ENCODE data around the gene NELL1. TPM values are rescaled to one million over a fixed set of nuclear protein-coding genes. Genes with fewer than 3 reads are reported as not detected.

The NELL1 gene
- total RNA-seq, 2 experiments from 2014 or later, result not detected

DNA sequence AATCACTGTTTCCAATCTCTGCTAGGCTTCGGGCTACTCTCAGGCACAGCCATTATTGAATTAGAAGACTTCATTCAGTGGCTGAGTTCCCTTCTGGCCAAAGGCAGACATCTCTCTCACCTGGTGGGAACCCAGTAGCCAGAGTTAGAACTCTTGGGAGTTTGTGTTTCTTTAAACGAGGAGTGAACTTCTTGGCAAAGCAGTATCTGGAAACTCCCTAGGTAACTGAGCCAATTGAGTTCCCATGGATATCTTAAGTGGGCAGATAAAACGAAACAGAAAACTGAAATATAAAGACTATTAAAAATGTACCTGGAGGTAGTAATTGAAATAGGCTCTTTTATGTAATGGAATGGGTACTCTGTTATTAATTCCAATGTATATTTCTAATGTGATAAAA, 125.6 kb downstream of the NELL1 start:
- no peak for DNase-seq
- no peak overlapping the region for H3K27ac ChIP-seq (ENCODE audit: low read depth in 1 of 2, low read length in 2 of 2)
- ChIA-PET CTCF (no interaction called here), POLR2A (no interaction called here)
- ATAC-seq (ENCODE audit: poor library complexity), result no peak
- no peaks in the 10 kb centered on the region for H3K4me1 Mint-ChIP-seq (ENCODE audit: low read depth)
- peaks cover 0 to 14% of the 10 kb centered on the region in 2 experiments for H3K9me3 ChIP-seq (ENCODE audit: control insufficient read depth in 1 of 2, insufficient read depth in 1 of 2, low read length in 2 of 2)
- H3K9me3 Mint-ChIP-seq, result peaks cover 7% of the 10 kb centered on the region
- intact Hi-C loops (cut with DNase I, micrococcal nuclease), result no loop called here
- H3K4me1 ChIP-seq (ENCODE audit: insufficient read depth, low read length), result no peaks in the 10 kb centered on the region
- no peak overlapping the region for H3K4me3 Mint-ChIP-seq
- no peaks in the 10 kb centered on the region for H3K36me3 Mint-ChIP-seq (ENCODE audit: low read depth)
- H3K36me3 ChIP-seq (ENCODE audit: insufficient read depth, low read length), result no peaks in the 10 kb centered on the region
- H3K4me3 ChIP-seq (ENCODE audit: low read length), result no peak overlapping the region
- H3K27me3 Mint-ChIP-seq, result no peaks in the 10 kb centered on the region
- H3K27ac Mint-ChIP-seq, result no peak overlapping the region
- TF ChIP-seq CTCF (IDR thresholded peaks at IDR 0.05), result no peak
- no peaks in the 10 kb centered on the region for H3K27me3 ChIP-seq (ENCODE audit: control insufficient read depth in 1 of 2, insufficient read depth in 2 of 2, low read length in 2 of 2)

GRCh38 chr11:20808328-20808727, 138.9 kb downstream of the NELL1 start:
- no peak overlapping the region for H3K4me3 Mint-ChIP-seq
- H3K27me3 Mint-ChIP-seq, result no peaks in the 10 kb centered on the region
- TF ChIP-seq CTCF (IDR thresholded peaks at IDR 0.05), result no peak
- ChIA-PET CTCF (no interaction called here), POLR2A (no interaction called here)
- Histone ChIP-seq H3K4me3 (ENCODE audit: low read length) (no peak overlapping the region), H3K27me3 (ENCODE audit: control insufficient read depth in 1 of 2, insufficient read depth in 2 of 2, low read length in 2 of 2) (no peaks in the 10 kb centered on the region), H3K4me1 (ENCODE audit: insufficient read depth, low read length) (no peaks in the 10 kb centered on the region), H3K9me3 (ENCODE audit: control insufficient read depth in 1 of 2, insufficient read depth in 1 of 2, low read length in 2 of 2) (peaks cover 5 to 21% of the 10 kb centered on the region in 2 experiments), H3K27ac (ENCODE audit: low read depth in 1 of 2, low read length in 2 of 2) (no peak overlapping the region), H3K36me3 (ENCODE audit: insufficient read depth, low read length) (no peaks in the 10 kb centered on the region)
- H3K4me1 Mint-ChIP-seq (ENCODE audit: low read depth), result no peaks in the 10 kb centered on the region
- H3K9me3 Mint-ChIP-seq, result peaks cover 23% of the 10 kb centered on the region
- intact Hi-C loops (cut with DNase I, micrococcal nuclease), result no loop called here
- ATAC-seq (ENCODE audit: poor library complexity) (no peak), DNase-seq (no peak)
- H3K36me3 Mint-ChIP-seq (ENCODE audit: low read depth), result no peaks in the 10 kb centered on the region
- no peak overlapping the region for H3K27ac Mint-ChIP-seq

- H3K9me3 ChIP-seq (ENCODE audit: control insufficient read depth in 1 of 2, insufficient read depth in 1 of 2, low read length in 2 of 2), result no peaks in the 10 kb centered on the region
- H3K27ac Mint-ChIP-seq, result no peak overlapping the region
- TF ChIP-seq CTCF (IDR thresholded peaks at IDR 0.05), result no peak
- no peaks in the 10 kb centered on the region for H3K4me1 ChIP-seq (ENCODE audit: insufficient read depth, low read length)
- no peak for ATAC-seq (ENCODE audit: poor library complexity)
- H3K27ac ChIP-seq (ENCODE audit: low read depth in 1 of 2, low read length in 2 of 2), result no peak overlapping the region
- no peak overlapping the region for H3K4me3 ChIP-seq (ENCODE audit: low read length)
- H3K4me3 Mint-ChIP-seq, result no peak overlapping the region
- H3K9me3 Mint-ChIP-seq, result peaks cover 11% of the 10 kb centered on the region
- intact Hi-C loops (cut with DNase I, micrococcal nuclease), result no loop called here
- ChIA-PET CTCF (no interaction called here), POLR2A (no interaction called here)
- peaks cover 0 to 2% of the 10 kb centered on the region in 2 experiments for H3K27me3 ChIP-seq (ENCODE audit: control insufficient read depth in 1 of 2, insufficient read depth in 2 of 2, low read length in 2 of 2)
- no peak for DNase-seq
- no peaks in the 10 kb centered on the region for H3K4me1 Mint-ChIP-seq (ENCODE audit: low read depth)
- H3K36me3 ChIP-seq (ENCODE audit: insufficient read depth, low read length), result no peaks in the 10 kb centered on the region
- H3K27me3 Mint-ChIP-seq, result no peaks in the 10 kb centered on the region
- no peaks in the 10 kb centered on the region for H3K36me3 Mint-ChIP-seq (ENCODE audit: low read depth)
Measured at GRCh38 chr11:20821046-20821445, 151.7 kb downstream of the NELL1 start.
